Mesothelial cell of epicardium (in vitro differentiated cells): Measurements from ENCODE around the gene RIMBP2. TPM values are rescaled to one million over a fixed set of nuclear protein-coding genes. Genes with fewer than 3 reads are reported as not detected.

ENCODE experiments used
- DNase-seq, 2 experiments: peaks; one replicate each; pipeline ENCODE4 v3.0.0; 2021; ENCODE audit warnings: low spot score in 2 of 2; ENCODE audit not compliant: unreplicated experiment in 2 of 2
- H3K27ac Mint-ChIP-seq: 2 replicates; pipeline ENCODE4 v1.8.0; 2021; ENCODE audit warnings: mixed read lengths
- H3K27me3 Mint-ChIP-seq: 2 replicates; pipeline ENCODE4 v1.8.0; 2021; ENCODE audit warnings: low read depth, mixed read lengths
- H3K36me3 Mint-ChIP-seq: 2 replicates; pipeline ENCODE4 v1.8.0; 2021; ENCODE audit warnings: mixed read lengths
- H3K4me1 Mint-ChIP-seq: 2 replicates; pipeline ENCODE4 v1.8.0; 2021; ENCODE audit warnings: mixed read lengths
- H3K4me3 Mint-ChIP-seq: 2 replicates; pipeline ENCODE4 v1.8.0; 2021; ENCODE audit warnings: mild to moderate bottlenecking, moderate library complexity, mixed read lengths
- H3K9me3 Mint-ChIP-seq: 2 replicates; pipeline ENCODE4 v1.8.0; 2021; ENCODE audit warnings: mixed read lengths
- total RNA-seq: library from RNA; stranded (reverse); gene quantifications from 3 replicates; pipeline ENCODE4 v1.2.1, GENCODE V29; 2021
- TF ChIP-seq, protein P1 (sequence below): fragments of 200-600 bp; sonication (generic); IDR thresholded peaks from one replicate; pipeline ENCODE4 v1.5.0; 2021; ENCODE audit warnings: antibody characterized with exemption; ENCODE audit not compliant: unreplicated experiment

RIMBP2 gene
- total RNA-seq, 1 donor from 2014 or later: 8.6 TPM

DNA sequence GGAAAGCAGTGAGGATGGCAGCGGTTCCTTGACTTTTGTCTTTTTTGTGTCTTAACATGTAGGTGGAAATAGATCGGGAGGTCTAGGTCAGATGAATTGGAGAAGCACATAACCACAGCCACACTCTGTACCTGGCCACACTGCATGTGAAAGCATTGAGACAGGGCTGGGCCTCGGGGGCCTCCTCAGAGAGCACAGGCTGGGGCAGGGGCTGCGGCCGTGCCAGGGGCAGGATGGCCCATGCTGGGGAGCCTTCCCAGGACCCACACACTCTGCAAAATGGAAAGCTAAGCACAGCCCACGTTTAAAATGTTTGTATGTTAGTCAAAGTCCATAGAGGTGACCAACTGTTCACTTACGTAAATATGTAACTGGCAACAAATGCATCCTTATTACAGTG lies 301.7 kb downstream of the RIMBP2 start:
- Mint-ChIP-seq H3K9me3 (no peaks in the 10 kb centered on the region), H3K27ac (no peak overlapping the region), H3K4me1 (no peaks in the 10 kb centered on the region), H3K27me3 (peaks cover 35% of the 10 kb centered on the region), H3K36me3 (no peaks in the 10 kb centered on the region), H3K4me3 (no peak overlapping the region)
- TF ChIP-seq, protein P1, sequence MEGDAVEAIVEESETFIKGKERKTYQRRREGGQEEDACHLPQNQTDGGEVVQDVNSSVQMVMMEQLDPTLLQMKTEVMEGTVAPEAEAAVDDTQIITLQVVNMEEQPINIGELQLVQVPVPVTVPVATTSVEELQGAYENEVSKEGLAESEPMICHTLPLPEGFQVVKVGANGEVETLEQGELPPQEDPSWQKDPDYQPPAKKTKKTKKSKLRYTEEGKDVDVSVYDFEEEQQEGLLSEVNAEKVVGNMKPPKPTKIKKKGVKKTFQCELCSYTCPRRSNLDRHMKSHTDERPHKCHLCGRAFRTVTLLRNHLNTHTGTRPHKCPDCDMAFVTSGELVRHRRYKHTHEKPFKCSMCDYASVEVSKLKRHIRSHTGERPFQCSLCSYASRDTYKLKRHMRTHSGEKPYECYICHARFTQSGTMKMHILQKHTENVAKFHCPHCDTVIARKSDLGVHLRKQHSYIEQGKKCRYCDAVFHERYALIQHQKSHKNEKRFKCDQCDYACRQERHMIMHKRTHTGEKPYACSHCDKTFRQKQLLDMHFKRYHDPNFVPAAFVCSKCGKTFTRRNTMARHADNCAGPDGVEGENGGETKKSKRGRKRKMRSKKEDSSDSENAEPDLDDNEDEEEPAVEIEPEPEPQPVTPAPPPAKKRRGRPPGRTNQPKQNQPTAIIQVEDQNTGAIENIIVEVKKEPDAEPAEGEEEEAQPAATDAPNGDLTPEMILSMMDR: no peak
- no peak for DNase-seq

DNA sequence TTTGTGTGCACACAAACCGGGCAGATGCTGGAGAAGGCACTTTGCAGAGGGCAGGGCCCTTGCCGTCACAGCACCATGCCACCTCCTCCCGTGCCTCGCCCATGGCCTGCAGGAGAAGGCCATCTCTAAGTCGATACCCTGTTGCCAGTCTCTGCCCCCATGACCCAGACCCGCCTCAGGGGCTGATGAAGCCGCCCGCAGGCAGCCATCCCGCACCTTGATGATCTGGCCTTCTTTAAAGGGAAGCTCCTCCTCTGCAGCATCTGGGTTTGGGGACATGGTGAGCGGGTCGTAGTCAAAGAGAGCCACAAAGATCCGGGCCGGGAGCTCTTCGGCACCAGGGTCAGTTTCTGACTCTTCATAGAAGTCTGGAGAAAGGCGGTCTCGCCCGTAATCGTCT lies 302.2 kb downstream of the RIMBP2 start:
- Mint-ChIP-seq H3K4me1 (no peaks in the 10 kb centered on the region), H3K27me3 (peaks cover 35% of the 10 kb centered on the region), H3K4me3 (no peak overlapping the region), H3K27ac (no peak overlapping the region), H3K9me3 (no peaks in the 10 kb centered on the region), H3K36me3 (no peaks in the 10 kb centered on the region)
- no peak for DNase-seq
- TF ChIP-seq, protein P1: no peak

GRCh38 chr12:130412384-130412783 lies 303.7 kb downstream of the RIMBP2 start:
- no peak for DNase-seq
- H3K27ac Mint-ChIP-seq: no peak overlapping the region
- no peaks in the 10 kb centered on the region for H3K36me3 Mint-ChIP-seq
- no peaks in the 10 kb centered on the region for H3K9me3 Mint-ChIP-seq
- H3K4me3 Mint-ChIP-seq: no peak overlapping the region
- H3K4me1 Mint-ChIP-seq: no peaks in the 10 kb centered on the region
- TF ChIP-seq, protein P1: no peak
- peaks cover 26% of the 10 kb centered on the region for H3K27me3 Mint-ChIP-seq

DNA sequence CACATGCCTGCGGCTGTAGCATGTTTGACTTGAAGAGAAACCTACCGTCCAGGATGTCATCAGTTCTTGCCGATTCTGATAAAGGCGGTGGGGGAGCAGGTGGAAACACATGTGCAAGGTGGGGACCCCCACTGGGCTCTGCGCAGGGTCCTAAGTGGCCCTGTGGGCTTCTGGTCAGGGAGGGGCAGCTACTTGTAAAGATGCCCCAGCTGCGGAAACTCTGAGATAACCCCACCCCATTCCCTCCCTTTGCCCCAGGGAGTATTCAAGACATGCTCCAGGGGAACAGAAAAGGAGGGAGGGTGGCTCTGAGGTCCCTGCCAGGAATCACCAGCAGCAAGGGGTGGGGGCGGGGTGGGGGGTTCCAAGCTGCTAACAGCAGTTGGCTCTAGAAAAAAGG lies 310.8 kb downstream of the RIMBP2 start:
- Mint-ChIP-seq H3K27ac (no peak overlapping the region), H3K4me1 (no peaks in the 10 kb centered on the region), H3K27me3 (peaks cover 2% of the 10 kb centered on the region), H3K36me3 (no peaks in the 10 kb centered on the region), H3K4me3 (no peak overlapping the region), H3K9me3 (no peaks in the 10 kb centered on the region)
- no peak for DNase-seq
- TF ChIP-seq, protein P1: no peak

- TF ChIP-seq, protein P1: no peak
- Mint-ChIP-seq H3K27ac (no peak overlapping the region), H3K9me3 (no peaks in the 10 kb centered on the region), H3K27me3 (peaks cover 2% of the 10 kb centered on the region), H3K4me1 (no peaks in the 10 kb centered on the region), H3K4me3 (no peak overlapping the region), H3K36me3 (no peaks in the 10 kb centered on the region)
- no peak for DNase-seq
Observed at GRCh38 chr12:130401703-130402102, 314.4 kb downstream of the RIMBP2 start.
